Endothelial cell of coronary artery (primary cell): ENCODE results near the gene POLD3. TPM values are rescaled to one million over a fixed set of nuclear protein-coding genes. Genes with fewer than 3 reads are reported as not detected.

Experiments
- total RNA-seq: library from RNA; depleted of rRNA; stranded (reverse); fragments of >200 nt; gene quantifications from 2 replicates; pipeline ENCODE4 v1.2.3, GENCODE V29; 2014

Gene POLD3, protein sequence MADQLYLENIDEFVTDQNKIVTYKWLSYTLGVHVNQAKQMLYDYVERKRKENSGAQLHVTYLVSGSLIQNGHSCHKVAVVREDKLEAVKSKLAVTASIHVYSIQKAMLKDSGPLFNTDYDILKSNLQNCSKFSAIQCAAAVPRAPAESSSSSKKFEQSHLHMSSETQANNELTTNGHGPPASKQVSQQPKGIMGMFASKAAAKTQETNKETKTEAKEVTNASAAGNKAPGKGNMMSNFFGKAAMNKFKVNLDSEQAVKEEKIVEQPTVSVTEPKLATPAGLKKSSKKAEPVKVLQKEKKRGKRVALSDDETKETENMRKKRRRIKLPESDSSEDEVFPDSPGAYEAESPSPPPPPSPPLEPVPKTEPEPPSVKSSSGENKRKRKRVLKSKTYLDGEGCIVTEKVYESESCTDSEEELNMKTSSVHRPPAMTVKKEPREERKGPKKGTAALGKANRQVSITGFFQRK
- 8.5 and 11.0 TPM in 2 replicates for total RNA-seq

DNA sequence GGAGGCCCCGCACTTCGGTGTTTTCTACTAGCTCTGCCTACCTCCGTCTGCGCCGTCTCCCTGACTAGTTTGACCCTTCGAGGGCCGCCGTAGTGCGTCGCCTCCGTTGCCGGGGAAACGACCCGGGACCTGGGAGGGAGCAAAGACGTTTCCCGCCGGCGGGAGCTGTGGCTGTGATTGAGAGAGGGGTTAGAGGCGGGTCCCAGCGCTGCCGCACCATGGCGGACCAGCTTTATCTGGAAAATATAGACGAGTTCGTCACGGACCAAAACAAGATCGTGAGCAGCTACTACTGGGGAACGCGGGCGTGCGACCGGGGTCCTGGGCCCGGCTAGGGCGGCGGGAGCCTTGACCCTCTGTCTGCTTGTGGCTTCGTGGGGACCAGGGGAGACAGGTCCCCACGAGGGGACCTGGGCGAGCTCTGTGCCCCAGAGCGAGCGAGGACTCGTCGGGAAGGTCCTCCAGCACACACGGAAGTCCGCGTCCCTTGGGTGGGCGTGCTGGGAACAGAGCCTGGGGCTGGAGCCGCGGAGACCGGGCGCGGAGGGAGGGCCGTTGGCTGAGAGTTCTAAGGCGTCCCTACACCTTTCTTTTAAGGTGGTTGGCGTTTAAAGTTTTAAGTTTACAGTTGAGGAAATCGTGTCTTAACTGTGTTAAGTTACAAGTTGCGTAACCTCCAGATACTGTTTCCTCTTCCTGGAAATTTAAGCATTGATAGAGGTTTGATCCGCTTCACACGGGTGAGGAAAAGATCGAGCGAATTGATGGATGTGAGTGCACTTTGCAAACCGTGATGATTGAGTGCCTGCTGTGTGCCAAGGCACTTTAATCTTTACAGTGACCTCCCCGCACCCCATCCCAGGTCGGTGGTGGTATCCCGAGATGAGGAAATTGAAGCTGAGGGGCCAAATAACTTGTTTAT, at the start of gene POLD3:
POLD3 (plus strand) TSS at position 142 of the 922 bp plus-strand sequence; CDS start at position 219, 77 bp downstream.

Other genes with a start within 250 kb of the POLD3 start
- 15.7 and 22.5 TPM in 2 replicates for gene PGM2L1, start 194.1 kb upstream of the POLD3 start, total RNA-seq
- gene KCNE3, start 125.0 kb upstream of the POLD3 start, total RNA-seq = 0.28 and 0.45 TPM in 2 replicates
- gene LIPT2, start 98.9 kb upstream of the POLD3 start, total RNA-seq = 1.5 and 2.2 TPM in 2 replicates
- not detected in 2 replicates for gene CHRDL2, start 138.8 kb downstream of the POLD3 start, total RNA-seq
- gene RNF169, start 156.3 kb downstream of the POLD3 start, total RNA-seq = 23.5 and 27.6 TPM in 2 replicates